ENCODE data around the gene RNF32.
"Not testable (repeated sequence)": the region's sequence is repeated elsewhere in the genome, so short reads cannot be mapped to it uniquely, and the experiment has no call there.

RNF32 gene

DNA sequence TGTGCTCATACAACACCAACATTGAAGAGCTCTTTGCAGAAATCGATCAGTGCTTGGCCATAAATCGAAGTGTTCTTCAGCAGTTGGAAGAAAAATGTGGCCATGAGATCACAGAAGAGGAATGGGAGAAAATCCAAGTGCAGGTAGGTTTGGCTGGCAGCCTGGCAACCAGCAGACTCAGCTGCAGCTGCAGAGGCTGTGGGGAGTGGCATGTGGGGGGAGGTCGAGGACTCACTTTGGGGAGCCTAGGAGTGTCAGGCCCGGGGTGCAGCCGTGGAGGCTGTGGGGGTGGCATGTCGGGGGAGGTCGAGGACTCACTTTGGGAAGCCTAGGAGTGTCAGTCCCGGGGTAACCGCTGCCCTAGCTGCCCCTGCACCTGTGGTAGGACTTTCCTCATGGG is 35.1 kb downstream of the RNF32 start:
- DNase-seq (ENCODE audit: low spot score) = no peak

DNA sequence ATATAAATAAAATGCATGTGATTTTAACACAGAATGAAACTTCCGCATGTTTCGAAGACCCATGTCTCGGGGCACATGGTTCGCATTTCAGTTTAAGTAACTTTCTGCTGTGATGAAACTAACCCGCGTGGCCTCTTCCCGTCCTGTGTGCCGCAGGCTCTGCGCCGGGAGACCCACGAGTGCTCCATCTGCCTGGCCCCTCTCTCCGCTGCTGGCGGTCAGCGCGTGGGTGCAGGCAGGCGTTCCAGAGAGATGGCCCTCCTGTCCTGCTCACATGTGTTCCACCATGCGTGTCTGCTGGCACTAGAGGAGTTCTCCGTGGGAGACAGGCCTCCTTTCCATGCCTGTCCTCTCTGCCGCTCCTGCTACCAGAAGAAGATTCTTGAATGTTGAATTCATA is 35.7 kb downstream of the RNF32 start:
- no peak for DNase-seq (ENCODE audit: low spot score)

DNA sequence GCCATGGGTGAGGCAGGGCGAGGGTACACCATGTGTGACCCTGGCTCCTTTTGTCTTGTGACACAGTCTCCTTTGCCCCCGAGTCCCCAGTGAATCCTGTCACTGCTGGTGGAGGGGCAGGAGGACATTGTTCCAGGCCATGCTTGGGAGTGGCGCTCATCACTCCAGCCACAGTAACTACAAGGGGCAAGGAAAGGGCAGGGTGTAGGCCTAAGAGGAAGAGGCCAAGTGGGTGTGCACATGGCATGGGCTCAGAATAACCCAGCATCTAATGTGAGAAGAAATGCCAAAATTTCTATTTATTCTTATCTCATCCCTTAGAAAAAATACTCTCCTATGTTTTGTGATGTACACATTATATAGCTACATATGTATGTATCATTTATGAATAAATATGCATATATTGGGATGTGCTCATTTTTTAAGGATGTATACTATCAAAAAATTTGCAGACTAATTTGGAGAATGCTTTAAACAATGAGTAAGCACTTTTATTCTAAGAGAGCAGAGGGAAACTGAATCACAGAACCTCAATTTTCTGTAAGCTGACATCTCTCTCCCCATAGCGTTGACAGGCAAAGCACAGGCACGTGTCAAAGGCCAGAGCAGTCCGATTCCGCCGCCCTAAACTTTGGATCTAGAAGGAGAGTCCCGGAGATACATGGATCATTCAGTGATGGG is 36.9 kb downstream of the RNF32 start:
- DNase-seq (ENCODE audit: low spot score) = no peak

DNA sequence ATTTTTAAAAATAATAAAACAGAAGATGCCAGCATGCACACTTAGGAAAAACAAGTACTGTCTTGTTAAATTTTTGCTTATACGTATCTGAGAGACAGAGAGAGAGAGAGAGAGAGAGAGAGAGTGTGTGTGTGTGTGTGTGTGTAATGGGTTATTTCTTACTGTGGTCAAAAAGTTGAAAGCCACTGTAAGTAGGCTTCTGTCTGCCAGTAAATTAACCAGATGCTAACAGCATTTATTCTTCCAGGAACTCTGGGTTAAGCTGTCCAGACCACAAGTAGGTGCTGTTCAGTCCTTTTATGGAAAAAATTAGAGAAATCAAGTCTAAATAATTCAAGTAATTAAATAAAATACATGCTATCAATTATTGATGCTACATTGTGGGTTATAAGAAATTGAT is 39.7 kb downstream of the RNF32 start:
- no peak for DNase-seq (ENCODE audit: low spot score)

DNA sequence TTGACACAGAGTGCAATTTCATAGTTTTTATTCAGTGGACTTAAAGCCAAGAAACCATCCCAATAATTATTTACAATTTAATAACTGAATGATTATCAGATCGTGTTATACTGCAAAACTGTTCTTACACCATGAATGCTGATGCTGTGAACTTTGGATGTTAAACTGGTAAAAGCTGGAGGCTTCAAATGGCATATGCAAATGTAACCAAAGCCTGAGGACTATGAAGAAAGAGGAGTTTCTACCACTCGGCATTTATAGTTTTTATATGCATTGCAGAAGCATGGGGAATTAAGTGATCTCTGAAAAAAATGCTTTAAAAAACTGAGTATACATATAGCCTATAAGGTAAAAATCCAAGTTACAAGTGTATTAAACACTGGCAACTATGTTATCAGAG is 42.4 kb downstream of the RNF32 start:
- DNase-seq (ENCODE audit: low spot score) = no peak

DNA sequence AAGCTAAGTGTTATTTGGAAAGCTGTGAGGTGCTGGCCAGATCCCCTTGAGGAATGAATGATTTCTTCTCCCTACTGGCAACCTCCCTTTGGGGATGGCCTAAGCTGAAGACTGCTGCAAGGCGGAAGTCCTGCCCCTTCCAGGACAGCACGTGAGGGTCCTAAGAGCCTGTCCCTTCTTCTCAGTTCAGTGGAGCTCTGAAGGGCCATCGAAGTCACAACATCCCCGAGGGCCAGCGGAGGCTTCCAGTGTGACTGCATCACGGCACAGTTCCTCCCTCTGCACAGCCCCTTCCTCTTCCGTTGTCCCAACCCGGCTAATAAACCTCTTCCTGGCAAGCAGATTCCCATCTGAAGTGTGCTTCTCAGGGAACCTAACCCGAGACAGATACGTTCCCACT is 43.7 kb downstream of the RNF32 start:
- no peak for DNase-seq (ENCODE audit: low spot score)

DNA sequence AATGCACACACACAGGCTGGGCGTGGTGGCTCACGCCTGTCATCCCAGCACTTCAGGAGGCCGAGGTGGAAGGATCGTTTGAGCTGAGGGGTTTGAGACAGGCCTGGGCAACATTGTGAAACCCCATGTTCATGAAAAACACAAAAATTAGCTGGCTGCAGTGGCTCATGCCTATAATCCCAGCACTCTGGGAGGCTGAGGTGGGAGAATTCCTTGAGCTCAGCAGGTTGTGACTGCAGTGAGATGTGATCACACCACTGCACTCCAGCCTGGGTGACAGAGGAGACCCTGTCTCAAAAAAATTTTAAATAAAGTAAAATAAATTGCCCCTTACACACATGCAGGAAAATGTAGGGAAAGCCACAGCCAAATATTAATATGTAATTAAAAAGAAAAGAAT is 44.1 kb downstream of the RNF32 start:
- DNase-seq (ENCODE audit: low spot score) = no peak

DNA sequence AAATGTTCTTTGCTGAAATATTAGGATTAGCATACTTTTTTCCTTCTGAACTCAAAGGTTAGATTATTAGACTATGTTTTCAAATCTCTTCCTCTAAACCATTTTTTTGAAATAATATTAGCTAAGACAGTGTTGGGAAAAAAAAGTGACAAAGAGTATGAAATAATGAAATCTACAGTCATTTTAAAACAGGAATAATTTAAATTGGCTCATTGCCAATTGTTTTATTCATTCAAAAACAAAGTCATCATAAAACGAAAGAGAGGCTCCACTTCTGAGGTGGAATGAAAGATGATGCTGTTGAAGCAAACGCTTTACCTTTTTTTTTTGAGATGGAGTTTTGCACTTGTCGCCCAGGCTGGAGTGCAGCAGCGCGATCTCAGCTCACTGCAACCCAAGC is 51.2 kb downstream of the RNF32 start:
- DNase-seq (ENCODE audit: low spot score) = no peak

DNA sequence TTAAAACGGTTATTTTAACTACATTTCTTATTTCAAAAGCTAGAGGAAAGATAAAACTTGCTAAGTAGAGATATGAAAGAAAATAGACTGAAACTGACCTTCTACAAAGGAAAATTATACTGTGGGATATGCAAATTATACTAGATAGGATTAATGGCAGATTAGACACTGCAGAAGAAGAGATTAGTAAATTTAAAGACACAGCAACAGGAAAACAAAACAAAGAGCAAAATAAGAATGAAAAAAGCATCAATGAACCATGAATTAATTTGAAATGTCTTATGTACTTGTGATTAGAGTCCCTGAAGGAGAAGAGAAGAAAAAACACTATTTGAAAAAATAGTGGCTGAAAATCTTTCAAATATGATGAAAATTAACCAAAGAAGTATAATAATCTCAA is 52.3 kb downstream of the RNF32 start:
- DNase-seq (ENCODE audit: low spot score) = no peak

DNA sequence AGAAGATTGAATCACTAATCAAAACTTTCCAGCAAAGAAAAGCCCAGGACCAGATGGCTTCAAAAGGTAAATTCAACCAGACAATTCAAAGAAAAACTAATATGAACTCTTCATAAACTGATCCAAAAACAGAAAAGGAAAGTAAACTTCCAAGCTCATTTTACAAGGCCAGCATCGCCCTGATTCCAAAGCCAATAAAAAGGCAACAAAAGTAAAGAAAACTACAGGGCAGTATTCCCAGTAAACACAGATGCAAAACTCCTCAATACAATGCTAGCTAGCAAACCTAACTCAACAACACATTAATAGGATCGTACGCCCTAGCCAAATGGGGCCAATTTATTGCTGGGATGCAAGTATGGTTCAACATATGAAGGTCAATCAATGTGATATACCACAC is 53.1 kb downstream of the RNF32 start:
- no peak for DNase-seq (ENCODE audit: low spot score)

DNA sequence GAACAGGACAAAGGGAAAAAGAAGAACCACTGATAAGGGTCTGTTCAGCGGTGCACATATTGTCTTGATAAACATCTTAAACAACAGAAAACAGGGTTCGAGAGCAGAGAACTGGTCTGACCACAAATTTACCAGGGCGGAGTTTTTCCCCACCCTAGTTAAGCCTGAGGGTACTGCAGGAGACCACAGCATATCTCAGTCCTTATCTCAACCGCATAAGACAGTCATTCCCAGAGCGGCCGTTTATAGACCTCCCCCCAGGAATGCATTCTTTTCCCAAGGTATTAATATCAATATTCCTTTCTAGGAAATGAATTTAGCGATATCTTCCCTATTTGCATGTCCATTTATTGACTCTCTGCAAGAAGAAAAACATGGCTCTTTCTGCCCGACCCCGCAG is 56.7 kb downstream of the RNF32 start:
- DNase-seq (ENCODE audit: low spot score) = not testable (repeated sequence)

DNA sequence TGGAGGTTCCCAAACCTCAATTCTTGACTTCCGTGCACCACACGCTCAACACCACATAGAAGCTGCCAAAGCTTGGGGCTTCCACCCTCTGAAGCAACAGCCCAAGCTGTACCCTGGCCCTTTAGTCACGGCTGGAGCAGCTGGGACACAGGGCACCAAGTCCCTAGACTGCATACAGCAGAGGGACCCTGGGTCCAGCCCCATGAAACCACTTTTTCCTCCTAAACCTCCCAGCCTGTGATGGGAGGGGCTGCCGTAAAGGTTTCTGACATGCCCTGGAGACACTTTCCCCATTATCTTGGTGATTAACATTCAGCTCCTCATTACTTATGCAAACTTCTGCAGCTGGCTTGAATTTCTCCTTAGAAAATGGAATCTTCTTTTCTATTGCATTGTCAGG is 57.9 kb downstream of the RNF32 start:
- not testable (repeated sequence) for DNase-seq (ENCODE audit: low spot score)

DNA sequence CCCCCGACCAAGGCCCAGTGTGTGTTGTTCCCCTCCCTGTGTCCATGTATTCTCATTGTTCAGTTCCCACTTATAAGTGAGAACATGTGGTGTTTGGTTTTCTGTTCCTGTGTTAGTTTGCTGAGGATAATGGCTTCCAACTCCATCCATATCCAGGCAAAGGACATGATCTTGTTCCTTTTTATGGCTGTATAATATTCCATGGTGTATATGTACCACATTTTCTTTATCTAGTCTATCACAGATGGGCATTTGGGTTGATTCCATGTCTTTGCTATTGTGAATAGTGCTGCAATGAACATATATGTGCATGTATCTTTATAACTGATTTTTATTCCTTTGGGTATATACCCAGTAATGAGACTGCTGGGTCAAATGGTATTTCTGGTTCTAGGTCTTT is 61.2 kb downstream of the RNF32 start:
- not testable (repeated sequence) for DNase-seq (ENCODE audit: low spot score)

DNA sequence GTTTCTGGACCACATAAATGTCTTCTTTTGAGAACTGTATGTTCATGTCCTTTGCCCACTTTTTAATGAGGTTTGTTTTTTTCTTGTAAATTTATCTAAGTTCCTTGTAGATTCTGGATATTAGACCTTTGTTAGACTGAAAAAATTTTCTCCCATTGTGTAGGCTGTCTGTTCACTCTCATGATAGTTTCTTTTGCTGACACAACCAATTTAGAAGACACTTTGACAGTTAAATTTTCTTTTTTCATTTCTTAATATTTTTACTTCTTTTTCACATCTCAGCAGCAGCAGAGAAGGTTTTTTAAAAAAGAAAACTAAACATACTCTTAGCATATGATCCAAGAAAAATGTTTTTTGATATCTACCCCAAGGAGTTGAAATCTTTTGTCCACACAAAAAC is 61.8 kb downstream of the RNF32 start:
- no peak for DNase-seq (ENCODE audit: low spot score)

DNA sequence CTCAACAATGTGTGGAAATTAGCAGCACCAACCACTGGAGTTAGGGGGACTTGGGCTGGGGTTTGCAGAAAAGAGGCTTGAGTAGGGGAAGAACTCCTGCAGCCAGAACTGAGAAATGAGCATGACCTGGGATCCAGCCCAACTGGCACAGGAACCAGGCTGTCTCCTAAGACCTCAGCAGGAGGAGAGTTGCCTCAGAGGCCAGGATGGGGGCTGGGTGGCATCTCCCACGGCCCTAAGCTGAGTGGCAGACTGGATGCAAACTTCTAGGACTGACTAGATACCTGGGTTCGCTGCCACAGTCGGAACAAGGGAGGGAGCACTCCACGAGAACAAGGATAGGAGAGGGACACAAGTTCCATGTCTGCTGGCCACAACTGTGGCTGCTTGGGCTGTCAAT is 62.6 kb downstream of the RNF32 start:
- no peak for DNase-seq (ENCODE audit: low spot score)

DNA sequence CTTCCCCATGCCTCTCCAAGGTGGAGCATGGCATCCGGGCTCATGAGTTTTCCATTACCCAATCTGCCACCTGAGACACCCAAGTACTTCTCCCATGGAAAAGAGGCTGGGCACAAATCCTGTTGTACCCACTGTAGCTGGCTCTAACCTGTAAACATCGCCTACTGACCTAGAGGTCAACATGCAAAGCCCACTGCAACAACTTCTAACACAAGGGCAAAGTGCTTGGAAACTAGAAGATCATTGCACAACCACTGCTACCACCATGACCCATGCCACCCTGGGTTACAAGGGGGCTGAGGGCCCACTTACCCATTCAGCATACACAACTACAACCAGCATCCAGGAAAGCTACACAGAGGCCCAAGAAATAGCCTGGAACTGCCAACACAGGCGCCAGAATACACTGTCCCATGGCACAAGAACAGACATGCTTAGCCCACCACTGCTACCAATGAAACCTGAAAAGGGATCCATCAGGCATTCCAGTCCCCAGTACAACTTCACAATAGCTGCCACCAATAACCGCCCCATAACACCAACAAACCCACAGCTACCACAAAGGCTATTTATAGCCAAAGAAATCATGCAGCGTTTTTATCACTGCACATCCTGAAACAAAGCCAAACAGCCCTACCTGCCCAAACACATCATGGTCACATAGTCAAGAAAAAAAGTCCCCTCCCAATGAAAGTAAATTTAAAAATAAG is 63.4 kb downstream of the RNF32 start:
- DNase-seq (ENCODE audit: low spot score) = no peak

DNA sequence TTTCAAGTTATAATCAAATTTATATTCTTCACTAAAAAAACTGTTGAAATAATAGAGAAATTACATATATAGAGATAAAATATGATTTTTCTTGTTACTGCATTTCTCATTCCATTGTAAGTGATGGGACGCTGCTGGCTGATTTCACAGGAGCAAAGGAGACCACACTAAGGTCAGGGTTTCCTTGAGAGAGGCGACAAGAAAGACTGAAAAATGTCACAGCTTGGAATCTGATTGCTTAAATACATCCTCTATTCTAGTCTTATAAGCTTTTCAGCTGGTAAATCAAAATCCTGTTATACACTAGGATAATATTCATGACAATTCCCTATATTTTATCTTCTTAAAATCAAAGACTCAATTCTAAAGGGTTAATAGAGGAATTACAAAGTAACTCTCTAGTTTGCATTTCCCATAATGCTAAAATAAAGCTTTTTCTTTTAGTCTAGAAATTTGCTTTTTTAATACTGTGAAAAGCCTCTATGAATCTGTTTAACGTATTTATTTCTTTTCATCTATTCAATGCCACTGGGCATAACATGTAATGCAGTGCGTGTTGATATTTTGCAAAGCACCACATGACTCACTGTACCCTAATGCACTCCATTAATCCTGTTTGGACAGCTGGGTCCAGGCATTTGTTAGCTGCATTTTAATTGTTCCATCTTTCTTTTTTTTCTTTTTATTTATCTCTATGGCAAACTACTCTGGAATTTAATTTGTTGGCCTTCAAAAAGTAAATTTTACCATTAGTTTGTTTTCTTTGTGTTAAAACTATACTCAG is 81.7 kb downstream of the RNF32 start:
- no peak for DNase-seq (ENCODE audit: low spot score)

DNA sequence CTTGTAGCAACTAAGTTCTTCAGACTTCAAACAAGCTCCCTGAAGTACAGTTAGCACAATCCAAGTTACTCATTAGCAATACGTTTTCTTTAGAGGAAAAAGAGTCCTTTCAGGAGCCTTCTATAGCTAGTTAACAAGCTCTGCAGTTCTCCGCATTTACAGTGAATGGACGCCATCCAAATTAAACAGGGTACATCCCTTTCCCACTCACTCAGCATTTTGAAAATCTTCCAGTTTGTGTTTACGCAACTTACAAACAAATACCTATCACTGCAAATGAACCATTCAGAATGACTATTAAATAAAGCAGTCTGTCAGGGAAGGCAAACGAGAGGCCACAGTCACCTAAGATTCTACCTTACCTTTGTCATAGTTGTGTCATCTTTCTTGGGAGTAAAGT is 84.5 kb downstream of the RNF32 start:
- peak; percentile 9 for DNase-seq (ENCODE audit: low spot score)

DNA sequence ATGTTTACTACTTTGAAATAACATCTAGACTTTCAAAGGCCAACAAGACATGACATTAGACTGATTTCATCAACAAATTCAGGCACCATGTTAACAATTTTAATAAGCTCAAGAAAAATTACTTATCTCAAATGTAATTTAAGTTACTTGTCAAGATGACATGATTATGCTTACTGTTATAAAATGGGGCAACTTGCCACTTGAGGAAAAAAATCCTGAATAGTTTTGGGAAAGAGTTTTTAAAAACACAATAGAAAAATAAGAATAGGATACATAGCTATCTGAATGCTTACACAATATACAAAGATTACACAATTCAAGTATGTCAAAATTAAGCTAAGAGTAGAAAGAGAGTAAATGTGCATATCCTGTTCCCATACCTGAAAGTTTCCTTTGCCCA is 85.4 kb downstream of the RNF32 start:
- DNase-seq (ENCODE audit: low spot score) = no peak
